ENCODE data around the gene STK24. TPM values are rescaled to one million over a fixed set of nuclear protein-coding genes. Genes with fewer than 3 reads are reported as not detected.

The STK24 gene
- total and polyA plus RNA-seq, 2 of the 4 experiments (the other 2 are of a cell fraction): 29.2 to 43.4 TPM

- H3K27ac ChIP-seq (ENCODE audit: insufficient read depth, low read length): no peak overlapping the region
- no peaks in the 10 kb centered on the region for H3K27me3 ChIP-seq (ENCODE audit: control insufficient read depth, insufficient read depth, low read length)
- no peak overlapping the region for H2BK5ac ChIP-seq (ENCODE audit: low read depth, low read length, poor library complexity, severe bottlenecking)
- peaks cover 11 to 34% of the 10 kb centered on the region in 2 experiments; a peak in 3 of 4 replicates for H3K79me1 ChIP-seq (ENCODE audit: low read depth in 1 of 2, low read length in 2 of 2)
- ATAC-seq (ENCODE audit: low read depth) (no peak), DNase-seq (no peak)
- no peak overlapping the region for H4K8ac ChIP-seq (ENCODE audit: low read depth in 2 of 2, low read length in 2 of 2)
- no peak overlapping the region for H3K56ac ChIP-seq (ENCODE audit: extremely low read depth, insufficient read depth, low read length)
- no peak overlapping the region for H3K9ac ChIP-seq (ENCODE audit: low read depth, low read length)
- H3K4me1 ChIP-seq (ENCODE audit: control insufficient read depth, insufficient read depth, low read length): no peaks in the 10 kb centered on the region
- in situ Hi-C loops (cut with MboI; ENCODE audit: low sequenced_read_pairs) (no loop called here), intact Hi-C loops (cut with micrococcal nuclease) (no loop called here), dilution Hi-C loops (cut with HindIII; ENCODE audit: low sequenced_read_pairs, unreplicated experiment) (no loop called here)
- H2BK15ac ChIP-seq (ENCODE audit: low read depth, low read length): no peak overlapping the region
- peaks cover 44% of the 10 kb centered on the region for H3K36me3 ChIP-seq (ENCODE audit: control insufficient read depth, insufficient read depth, low read length)
- peaks cover 19% of the 10 kb centered on the region for H3K9me1 ChIP-seq (ENCODE audit: insufficient read depth, low read length)
- H2BK120ac ChIP-seq (ENCODE audit: low read depth, low read length): no peak overlapping the region
- no peak overlapping the region for H3K23ac ChIP-seq (ENCODE audit: low read depth, low read length)
- TF ChIP-seq MAFK (IDR thresholded peaks at IDR 0.05; ENCODE audit: low read depth, low read length): no peak
- TF ChIP-seq BHLHE40 (IDR thresholded peaks at IDR 0.05; ENCODE audit: low read depth, low read length): no peak
- no peak for TF ChIP-seq MXI1 (IDR thresholded peaks at IDR 0.05; ENCODE audit: borderline replicate concordance, low read depth, low read length)
- no peak for TF ChIP-seq SMC3 (IDR thresholded peaks at IDR 0.05; ENCODE audit: low read depth, low read length)
- no peak for TF ChIP-seq RCOR1 (IDR thresholded peaks at IDR 0.05; ENCODE audit: insufficient replicate concordance, low read length)
- no peak for TF ChIP-seq POLR2A (IDR thresholded peaks at IDR 0.05; ENCODE audit: low read depth, low read length)
- TF ChIP-seq, protein P1, sequence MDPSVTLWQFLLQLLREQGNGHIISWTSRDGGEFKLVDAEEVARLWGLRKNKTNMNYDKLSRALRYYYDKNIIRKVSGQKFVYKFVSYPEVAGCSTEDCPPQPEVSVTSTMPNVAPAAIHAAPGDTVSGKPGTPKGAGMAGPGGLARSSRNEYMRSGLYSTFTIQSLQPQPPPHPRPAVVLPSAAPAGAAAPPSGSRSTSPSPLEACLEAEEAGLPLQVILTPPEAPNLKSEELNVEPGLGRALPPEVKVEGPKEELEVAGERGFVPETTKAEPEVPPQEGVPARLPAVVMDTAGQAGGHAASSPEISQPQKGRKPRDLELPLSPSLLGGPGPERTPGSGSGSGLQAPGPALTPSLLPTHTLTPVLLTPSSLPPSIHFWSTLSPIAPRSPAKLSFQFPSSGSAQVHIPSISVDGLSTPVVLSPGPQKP (IDR thresholded peaks at IDR 0.05; ENCODE audit: borderline replicate concordance, low read depth, low read length): no peak
- TF ChIP-seq RFX5 (IDR thresholded peaks at IDR 0.05; ENCODE audit: low read depth, low read length): no peak
- TF ChIP-seq RAD21 (IDR thresholded peaks at IDR 0.05; ENCODE audit: low read length): no peak
- no peak for TF ChIP-seq MAZ (IDR thresholded peaks at IDR 0.05; ENCODE audit: borderline replicate concordance, low read depth, low read length)
- TF ChIP-seq, protein P2, sequence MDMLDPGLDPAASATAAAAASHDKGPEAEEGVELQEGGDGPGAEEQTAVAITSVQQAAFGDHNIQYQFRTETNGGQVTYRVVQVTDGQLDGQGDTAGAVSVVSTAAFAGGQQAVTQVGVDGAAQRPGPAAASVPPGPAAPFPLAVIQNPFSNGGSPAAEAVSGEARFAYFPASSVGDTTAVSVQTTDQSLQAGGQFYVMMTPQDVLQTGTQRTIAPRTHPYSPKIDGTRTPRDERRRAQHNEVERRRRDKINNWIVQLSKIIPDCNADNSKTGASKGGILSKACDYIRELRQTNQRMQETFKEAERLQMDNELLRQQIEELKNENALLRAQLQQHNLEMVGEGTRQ (IDR thresholded peaks at IDR 0.05; ENCODE audit: low read depth, low read length): no peak
- no peak for TF ChIP-seq FOS (IDR thresholded peaks at IDR 0.05; ENCODE audit: low read depth, low read length)
- TF ChIP-seq CEBPB (IDR thresholded peaks at IDR 0.05; ENCODE audit: low read depth, low read length): no peak
- TF ChIP-seq CTCF (conservative IDR thresholded peaks at IDR 0.05; ENCODE audit: low read depth, low read length): no peak
- TF ChIP-seq CHD1 (IDR thresholded peaks at IDR 0.05; ENCODE audit: low read depth, low read length): no peak
- TF ChIP-seq NFE2L2 (IDR thresholded peaks at IDR 0.05; ENCODE audit: low read depth, low read length): no peak
- no peak overlapping the region for H3K4me3 ChIP-seq (ENCODE audit: insufficient read depth, low read depth, low read length)
- H3K4ac ChIP-seq (ENCODE audit: low read depth, low read length): no peak overlapping the region
- H2AK9ac ChIP-seq (replicated peaks; ENCODE audit: low read depth, low read length, poor library complexity): peak overlapping the region; percentile 15
- no peak overlapping the region for H2BK20ac ChIP-seq (ENCODE audit: low read depth, low read length)
- H2AK5ac ChIP-seq (ENCODE audit: low read depth, low read length): no peak overlapping the region
- no peak overlapping the region for H2AFZ ChIP-seq (replicated peaks; ENCODE audit: low read length, poor library complexity)
- ChIA-PET POLR2A (ENCODE audit: unreplicated experiment) (no interaction called here), CTCF (interaction anchor here (0.6 kb wide), 1 partner anchor 429 kb away, joined by 3 read pairs; no protein-coding TSS in a partner anchor)
- H4K91ac ChIP-seq (ENCODE audit: insufficient read depth, low read depth, low read length): no peak overlapping the region
- no peak overlapping the region for H4K5ac ChIP-seq (ENCODE audit: low read depth, low read length)
- no peak overlapping the region for H3K4me2 ChIP-seq (ENCODE audit: low read depth, low read length)
- no peak overlapping the region for H3K14ac ChIP-seq (replicated peaks; ENCODE audit: low read depth, low read length)
- peaks cover 3% of the 10 kb centered on the region; the same call in 1 of the 2 replicates for H4K20me1 ChIP-seq (ENCODE audit: insufficient read depth, low read length)
- H3K18ac ChIP-seq (ENCODE audit: low read depth, low read length): no peak overlapping the region
- H3K9me3 ChIP-seq (ENCODE audit: control insufficient read depth, insufficient read depth, low read length): no peaks in the 10 kb centered on the region
- WGBS, 2 experiments (ENCODE audit: extremely low coverage in 2 of 2, insufficient read length in 1 of 2): no CpG with 5 or more reads among the region's 9 CpGs
- BruUV-seq (replicated peaks): no TSS peak
Observed at GRCh38 chr13:98406971-98407370, 169.9 kb downstream of the STK24 start.
